GM19035 (cell line): Measurements from ENCODE around the gene MINPP1.
"Not testable (repeated sequence)": the region's sequence is repeated elsewhere in the genome, so short reads cannot be mapped to it uniquely, and the experiment has no call there.

Experiments
- ATAC-seq: cut with Tn5 transposase; IDR thresholded peaks from one replicate; pipeline ENCODE4 v1.9.1; 2021; ENCODE audit not compliant: unreplicated experiment

Gene MINPP1

GRCh38 chr10:87560495-87561129 is 55.9 kb downstream of the MINPP1 start:
- no peak for ATAC-seq

- no peak for ATAC-seq
Measured at GRCh38 chr10:87562750-87563149, 58.1 kb downstream of the MINPP1 start.

GRCh38 chr10:87565010-87565409 is 60.3 kb downstream of the MINPP1 start:
- no peak for ATAC-seq

- ATAC-seq: no peak
Measured at GRCh38 chr10:87575851-87576250, 71.2 kb downstream of the MINPP1 start.

GRCh38 chr10:87578160-87578841 is 73.6 kb downstream of the MINPP1 start:
- no peak for ATAC-seq

- no peak for ATAC-seq
Measured at GRCh38 chr10:87578842-87579401, 74.2 kb downstream of the MINPP1 start.

GRCh38 chr10:87579563-87579962 is 74.9 kb downstream of the MINPP1 start:
- no peak for ATAC-seq

- no peak for ATAC-seq
Measured at GRCh38 chr10:87580016-87580415, 75.3 kb downstream of the MINPP1 start.

- no peak for ATAC-seq
Measured at GRCh38 chr10:87585565-87586514, 81.1 kb downstream of the MINPP1 start.

GRCh38 chr10:87589645-87590051 is 85.0 kb downstream of the MINPP1 start:
- no peak for ATAC-seq

GRCh38 chr10:87590705-87591588 is 86.3 kb downstream of the MINPP1 start:
- no peak for ATAC-seq

- no peak for ATAC-seq
Measured at GRCh38 chr10:87591589-87591886, 86.8 kb downstream of the MINPP1 start.

GRCh38 chr10:87592920-87593319 is 88.2 kb downstream of the MINPP1 start:
- ATAC-seq: not testable (repeated sequence)

- ATAC-seq: no peak
Measured at GRCh38 chr10:87593702-87594101, 89.0 kb downstream of the MINPP1 start.

- no peak for ATAC-seq
Measured at GRCh38 chr10:87594181-87594580, 89.5 kb downstream of the MINPP1 start.

- no peak for ATAC-seq
Measured at GRCh38 chr10:87594864-87595263, 90.2 kb downstream of the MINPP1 start.

GRCh38 chr10:87596351-87596750 is 91.7 kb downstream of the MINPP1 start:
- ATAC-seq: no peak

- no peak for ATAC-seq
Measured at GRCh38 chr10:87598700-87599099, 94.0 kb downstream of the MINPP1 start.

- no peak for ATAC-seq
Measured at GRCh38 chr10:87600581-87600980, 95.9 kb downstream of the MINPP1 start.
